A549 (cell line): ENCODE results near the gene CHPF2.

Source experiments
- CEBPB ChIP-seq, 2 experiments: fragments of >200 bp in 1 of 2; sonication (Bioruptor Twin) in 1 of 2; formaldehyde crosslinking in 1 of 2; IDR thresholded peaks; 2 replicates each; pipeline ENCODE4 v1.6.1; 2012 to 2016
- CHD2 ChIP-seq: fragments of 150-350 bp; IDR thresholded peaks from 2 replicates; pipeline ENCODE4 v1.6.1; 2014; ENCODE audit warnings: low read length; ENCODE audit not compliant: partially characterized antibody
- EHMT2 ChIP-seq: fragments of 200-600 bp; sonication (generic); IDR thresholded peaks from 2 replicates; pipeline ENCODE4 v1.6.1; 2016; ENCODE audit warnings: antibody characterized with exemption, low read depth, mild to moderate bottlenecking, moderate library complexity
- MAFK ChIP-seq: fragments of 450-650 bp; IDR thresholded peaks from 2 replicates; pipeline ENCODE4 v1.6.1; 2014; ENCODE audit not compliant: partially characterized antibody
- MYC ChIP-seq: IDR thresholded peaks from 2 replicates; pipeline ENCODE4 v1.6.1; 2012; ENCODE audit warnings: mild to moderate bottlenecking, inconsistent platforms, low read length, improper control_type of control experiment, borderline replicate concordance
- POLR2AphosphoS2 ChIP-seq: conservative IDR thresholded peaks from 2 replicates; pipeline ENCODE4 v1.6.1; 2012; ENCODE audit warnings: low read length, improper control_type of control experiment, inconsistent platforms
- RAD21 ChIP-seq, 2 experiments: fragments of >200 bp in 1 of 2; sonication (Bioruptor Twin) in 1 of 2; formaldehyde crosslinking in 1 of 2; IDR thresholded peaks in 1 of 2; conservative IDR thresholded peaks in 1 of 2; 2 replicates in 1 of 2; 3 replicates in 1 of 2; pipeline ENCODE4 v1.6.1; 2012 to 2018; ENCODE audit warnings: inconsistent platforms in 1 of 2
- TF ChIP-seq, protein P1 (sequence below): IDR thresholded peaks from 2 replicates; pipeline ENCODE4 v1.6.1; 2012
- TF ChIP-seq, protein P2 (sequence below): fragments of >200 bp; sonication (Bioruptor Twin); formaldehyde crosslinking; IDR thresholded peaks from 3 replicates; pipeline ENCODE4 v1.5.1; 2016
- TF ChIP-seq, protein P3 (sequence below): fragments of 200-600 bp; sonication (generic); IDR thresholded peaks from 2 replicates; pipeline ENCODE4 v1.6.1; 2016; ENCODE audit warnings: antibody characterized with exemption, mild to moderate bottlenecking, moderate library complexity

DNA sequence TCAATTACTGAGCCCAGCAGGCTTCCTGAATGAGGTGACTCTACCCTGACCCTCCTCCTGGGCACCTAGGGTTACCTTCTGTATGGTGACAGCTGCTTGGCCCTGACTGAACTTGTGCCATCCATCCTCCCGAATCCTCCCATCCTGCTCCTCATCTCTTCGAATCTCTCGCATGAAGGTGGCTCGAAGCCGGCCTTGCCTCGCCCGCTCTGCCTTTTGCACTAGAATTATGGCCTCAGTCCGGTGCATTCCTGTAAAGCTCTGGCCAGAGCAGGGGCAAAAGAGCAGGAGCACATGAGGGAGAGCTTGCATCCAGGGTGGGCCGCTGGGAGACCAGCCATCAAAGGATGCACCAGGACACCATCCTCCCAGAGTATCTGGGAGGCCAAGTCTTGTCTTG lies 29.4 kb upstream of the CHPF2 start:
- TF ChIP-seq MYC, result no peak
- TF ChIP-seq MAFK, result no peak
- TF ChIP-seq, protein P1, sequence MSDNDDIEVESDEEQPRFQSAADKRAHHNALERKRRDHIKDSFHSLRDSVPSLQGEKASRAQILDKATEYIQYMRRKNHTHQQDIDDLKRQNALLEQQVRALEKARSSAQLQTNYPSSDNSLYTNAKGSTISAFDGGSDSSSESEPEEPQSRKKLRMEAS, result no peak
- TF ChIP-seq, protein P2, sequence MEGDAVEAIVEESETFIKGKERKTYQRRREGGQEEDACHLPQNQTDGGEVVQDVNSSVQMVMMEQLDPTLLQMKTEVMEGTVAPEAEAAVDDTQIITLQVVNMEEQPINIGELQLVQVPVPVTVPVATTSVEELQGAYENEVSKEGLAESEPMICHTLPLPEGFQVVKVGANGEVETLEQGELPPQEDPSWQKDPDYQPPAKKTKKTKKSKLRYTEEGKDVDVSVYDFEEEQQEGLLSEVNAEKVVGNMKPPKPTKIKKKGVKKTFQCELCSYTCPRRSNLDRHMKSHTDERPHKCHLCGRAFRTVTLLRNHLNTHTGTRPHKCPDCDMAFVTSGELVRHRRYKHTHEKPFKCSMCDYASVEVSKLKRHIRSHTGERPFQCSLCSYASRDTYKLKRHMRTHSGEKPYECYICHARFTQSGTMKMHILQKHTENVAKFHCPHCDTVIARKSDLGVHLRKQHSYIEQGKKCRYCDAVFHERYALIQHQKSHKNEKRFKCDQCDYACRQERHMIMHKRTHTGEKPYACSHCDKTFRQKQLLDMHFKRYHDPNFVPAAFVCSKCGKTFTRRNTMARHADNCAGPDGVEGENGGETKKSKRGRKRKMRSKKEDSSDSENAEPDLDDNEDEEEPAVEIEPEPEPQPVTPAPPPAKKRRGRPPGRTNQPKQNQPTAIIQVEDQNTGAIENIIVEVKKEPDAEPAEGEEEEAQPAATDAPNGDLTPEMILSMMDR, result no peak
- TF ChIP-seq POLR2AphosphoS2, result no peak
- TF ChIP-seq CHD2, result no peak
- TF ChIP-seq RAD21 (conservative IDR thresholded peaks at IDR 0.05 in 1 of 2, IDR thresholded peaks at IDR 0.05 in 1 of 2), result no peak
- no peak for TF ChIP-seq EHMT2
- TF ChIP-seq, protein P3, sequence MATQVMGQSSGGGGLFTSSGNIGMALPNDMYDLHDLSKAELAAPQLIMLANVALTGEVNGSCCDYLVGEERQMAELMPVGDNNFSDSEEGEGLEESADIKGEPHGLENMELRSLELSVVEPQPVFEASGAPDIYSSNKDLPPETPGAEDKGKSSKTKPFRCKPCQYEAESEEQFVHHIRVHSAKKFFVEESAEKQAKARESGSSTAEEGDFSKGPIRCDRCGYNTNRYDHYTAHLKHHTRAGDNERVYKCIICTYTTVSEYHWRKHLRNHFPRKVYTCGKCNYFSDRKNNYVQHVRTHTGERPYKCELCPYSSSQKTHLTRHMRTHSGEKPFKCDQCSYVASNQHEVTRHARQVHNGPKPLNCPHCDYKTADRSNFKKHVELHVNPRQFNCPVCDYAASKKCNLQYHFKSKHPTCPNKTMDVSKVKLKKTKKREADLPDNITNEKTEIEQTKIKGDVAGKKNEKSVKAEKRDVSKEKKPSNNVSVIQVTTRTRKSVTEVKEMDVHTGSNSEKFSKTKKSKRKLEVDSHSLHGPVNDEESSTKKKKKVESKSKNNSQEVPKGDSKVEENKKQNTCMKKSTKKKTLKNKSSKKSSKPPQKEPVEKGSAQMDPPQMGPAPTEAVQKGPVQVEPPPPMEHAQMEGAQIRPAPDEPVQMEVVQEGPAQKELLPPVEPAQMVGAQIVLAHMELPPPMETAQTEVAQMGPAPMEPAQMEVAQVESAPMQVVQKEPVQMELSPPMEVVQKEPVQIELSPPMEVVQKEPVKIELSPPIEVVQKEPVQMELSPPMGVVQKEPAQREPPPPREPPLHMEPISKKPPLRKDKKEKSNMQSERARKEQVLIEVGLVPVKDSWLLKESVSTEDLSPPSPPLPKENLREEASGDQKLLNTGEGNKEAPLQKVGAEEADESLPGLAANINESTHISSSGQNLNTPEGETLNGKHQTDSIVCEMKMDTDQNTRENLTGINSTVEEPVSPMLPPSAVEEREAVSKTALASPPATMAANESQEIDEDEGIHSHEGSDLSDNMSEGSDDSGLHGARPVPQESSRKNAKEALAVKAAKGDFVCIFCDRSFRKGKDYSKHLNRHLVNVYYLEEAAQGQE, result no peak
- no peak for TF ChIP-seq CEBPB (IDR thresholded peaks at IDR 0.05)
